H1 (cell line): ENCODE data around the gene UNK. TPM values are rescaled to one million over a fixed set of nuclear protein-coding genes. Genes with fewer than 3 reads are reported as not detected.

ENCODE experiments used
- CBX5 ChIP-seq: fragments of 300-800, 300-1000 bp; sonication (generic); IDR thresholded peaks from 2 replicates; pipeline ENCODE4 v1.7.1; 2016; ENCODE audit warnings: antibody characterized with exemption, low read length, low read depth
- SIRT6 ChIP-seq: IDR thresholded peaks from one replicate; pipeline ENCODE4 v1.7.1; 2012; ENCODE audit warnings: low read length, inconsistent platforms
- polyA plus RNA-seq, 7 experiments: library from polyadenylated mRNA; depleted of rRNA in 3 of 7; stranded (reverse) in 5 of 7; unstranded in 2 of 7; fragments of >200 nt in 5 of 7; fragments of 200-250 nt in 2 of 7; gene quantifications; 1 replicate in 5 of 7; 2 replicates in 1 of 7; 4 replicates in 1 of 7; pipeline versions ENCODE4 v1.2.1 to v1.2.3, GENCODE V29; 2011 to 2013; ENCODE audit warnings: missing spikeins in 2 of 7, mixed read lengths in 2 of 7
- total RNA-seq: library from RNA; stranded (reverse); fragmentation: NEBNext Ultra II Directional; extraction: Animal tissue kit (Norgen Biotek cat#: 25700); gene quantifications from 2 replicates; pipeline ENCODE4 v1.2.1, GENCODE V29; 2021
- TF ChIP-seq, protein P1 (sequence below): fragments of 300-600 bp; sonication (generic); IDR thresholded peaks from 2 replicates; pipeline ENCODE4 v1.7.1; 2012; ENCODE audit warnings: low read length, moderate library complexity, mild to moderate bottlenecking, inconsistent platforms; ENCODE audit not compliant: insufficient replicate concordance

The UNK gene
- total and polyA plus RNA-seq, 2 of the 8 experiments (the other 6 are each of a cell fraction or from before 2014, with no cell fraction given): 24.2 to 33.3 TPM

DNA sequence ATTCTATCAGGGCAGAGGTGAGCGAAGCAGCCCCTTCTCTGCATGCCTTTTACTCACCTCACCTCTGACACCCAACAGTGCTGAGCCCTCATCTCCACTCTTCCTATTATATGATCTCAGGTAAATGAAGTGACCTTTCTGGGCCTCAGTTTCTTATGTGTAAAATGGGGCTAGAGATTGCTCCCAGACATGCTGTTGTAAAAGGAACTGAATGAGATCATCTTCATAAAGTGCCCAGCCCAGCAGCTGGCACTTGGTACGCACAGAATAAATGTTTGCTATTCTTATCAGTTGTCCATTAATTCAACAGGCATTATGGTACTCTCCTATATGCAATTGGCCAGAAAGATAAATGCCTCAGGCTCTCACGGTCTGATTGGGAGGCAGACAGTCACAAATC, 15.1 kb upstream of the UNK start (continued):
- TF ChIP-seq, protein P1, sequence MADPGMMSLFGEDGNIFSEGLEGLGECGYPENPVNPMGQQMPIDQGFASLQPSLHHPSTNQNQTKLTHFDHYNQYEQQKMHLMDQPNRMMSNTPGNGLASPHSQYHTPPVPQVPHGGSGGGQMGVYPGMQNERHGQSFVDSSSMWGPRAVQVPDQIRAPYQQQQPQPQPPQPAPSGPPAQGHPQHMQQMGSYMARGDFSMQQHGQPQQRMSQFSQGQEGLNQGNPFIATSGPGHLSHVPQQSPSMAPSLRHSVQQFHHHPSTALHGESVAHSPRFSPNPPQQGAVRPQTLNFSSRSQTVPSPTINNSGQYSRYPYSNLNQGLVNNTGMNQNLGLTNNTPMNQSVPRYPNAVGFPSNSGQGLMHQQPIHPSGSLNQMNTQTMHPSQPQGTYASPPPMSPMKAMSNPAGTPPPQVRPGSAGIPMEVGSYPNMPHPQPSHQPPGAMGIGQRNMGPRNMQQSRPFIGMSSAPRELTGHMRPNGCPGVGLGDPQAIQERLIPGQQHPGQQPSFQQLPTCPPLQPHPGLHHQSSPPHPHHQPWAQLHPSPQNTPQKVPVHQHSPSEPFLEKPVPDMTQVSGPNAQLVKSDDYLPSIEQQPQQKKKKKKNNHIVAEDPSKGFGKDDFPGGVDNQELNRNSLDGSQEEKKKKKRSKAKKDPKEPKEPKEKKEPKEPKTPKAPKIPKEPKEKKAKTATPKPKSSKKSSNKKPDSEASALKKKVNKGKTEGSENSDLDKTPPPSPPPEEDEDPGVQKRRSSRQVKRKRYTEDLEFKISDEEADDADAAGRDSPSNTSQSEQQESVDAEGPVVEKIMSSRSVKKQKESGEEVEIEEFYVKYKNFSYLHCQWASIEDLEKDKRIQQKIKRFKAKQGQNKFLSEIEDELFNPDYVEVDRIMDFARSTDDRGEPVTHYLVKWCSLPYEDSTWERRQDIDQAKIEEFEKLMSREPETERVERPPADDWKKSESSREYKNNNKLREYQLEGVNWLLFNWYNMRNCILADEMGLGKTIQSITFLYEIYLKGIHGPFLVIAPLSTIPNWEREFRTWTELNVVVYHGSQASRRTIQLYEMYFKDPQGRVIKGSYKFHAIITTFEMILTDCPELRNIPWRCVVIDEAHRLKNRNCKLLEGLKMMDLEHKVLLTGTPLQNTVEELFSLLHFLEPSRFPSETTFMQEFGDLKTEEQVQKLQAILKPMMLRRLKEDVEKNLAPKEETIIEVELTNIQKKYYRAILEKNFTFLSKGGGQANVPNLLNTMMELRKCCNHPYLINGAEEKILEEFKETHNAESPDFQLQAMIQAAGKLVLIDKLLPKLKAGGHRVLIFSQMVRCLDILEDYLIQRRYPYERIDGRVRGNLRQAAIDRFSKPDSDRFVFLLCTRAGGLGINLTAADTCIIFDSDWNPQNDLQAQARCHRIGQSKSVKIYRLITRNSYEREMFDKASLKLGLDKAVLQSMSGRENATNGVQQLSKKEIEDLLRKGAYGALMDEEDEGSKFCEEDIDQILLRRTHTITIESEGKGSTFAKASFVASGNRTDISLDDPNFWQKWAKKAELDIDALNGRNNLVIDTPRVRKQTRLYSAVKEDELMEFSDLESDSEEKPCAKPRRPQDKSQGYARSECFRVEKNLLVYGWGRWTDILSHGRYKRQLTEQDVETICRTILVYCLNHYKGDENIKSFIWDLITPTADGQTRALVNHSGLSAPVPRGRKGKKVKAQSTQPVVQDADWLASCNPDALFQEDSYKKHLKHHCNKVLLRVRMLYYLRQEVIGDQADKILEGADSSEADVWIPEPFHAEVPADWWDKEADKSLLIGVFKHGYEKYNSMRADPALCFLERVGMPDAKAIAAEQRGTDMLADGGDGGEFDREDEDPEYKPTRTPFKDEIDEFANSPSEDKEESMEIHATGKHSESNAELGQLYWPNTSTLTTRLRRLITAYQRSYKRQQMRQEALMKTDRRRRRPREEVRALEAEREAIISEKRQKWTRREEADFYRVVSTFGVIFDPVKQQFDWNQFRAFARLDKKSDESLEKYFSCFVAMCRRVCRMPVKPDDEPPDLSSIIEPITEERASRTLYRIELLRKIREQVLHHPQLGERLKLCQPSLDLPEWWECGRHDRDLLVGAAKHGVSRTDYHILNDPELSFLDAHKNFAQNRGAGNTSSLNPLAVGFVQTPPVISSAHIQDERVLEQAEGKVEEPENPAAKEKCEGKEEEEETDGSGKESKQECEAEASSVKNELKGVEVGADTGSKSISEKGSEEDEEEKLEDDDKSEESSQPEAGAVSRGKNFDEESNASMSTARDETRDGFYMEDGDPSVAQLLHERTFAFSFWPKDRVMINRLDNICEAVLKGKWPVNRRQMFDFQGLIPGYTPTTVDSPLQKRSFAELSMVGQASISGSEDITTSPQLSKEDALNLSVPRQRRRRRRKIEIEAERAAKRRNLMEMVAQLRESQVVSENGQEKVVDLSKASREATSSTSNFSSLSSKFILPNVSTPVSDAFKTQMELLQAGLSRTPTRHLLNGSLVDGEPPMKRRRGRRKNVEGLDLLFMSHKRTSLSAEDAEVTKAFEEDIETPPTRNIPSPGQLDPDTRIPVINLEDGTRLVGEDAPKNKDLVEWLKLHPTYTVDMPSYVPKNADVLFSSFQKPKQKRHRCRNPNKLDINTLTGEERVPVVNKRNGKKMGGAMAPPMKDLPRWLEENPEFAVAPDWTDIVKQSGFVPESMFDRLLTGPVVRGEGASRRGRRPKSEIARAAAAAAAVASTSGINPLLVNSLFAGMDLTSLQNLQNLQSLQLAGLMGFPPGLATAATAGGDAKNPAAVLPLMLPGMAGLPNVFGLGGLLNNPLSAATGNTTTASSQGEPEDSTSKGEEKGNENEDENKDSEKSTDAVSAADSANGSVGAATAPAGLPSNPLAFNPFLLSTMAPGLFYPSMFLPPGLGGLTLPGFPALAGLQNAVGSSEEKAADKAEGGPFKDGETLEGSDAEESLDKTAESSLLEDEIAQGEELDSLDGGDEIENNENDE: no peak
- TF ChIP-seq SIRT6 (no peak), CBX5 (no peak)
